ENCODE measurements around the gene BCAT1.

BCAT1 gene

GRCh38 chr12:24979976-24980730, 31.3 kb upstream of the BCAT1 start:
- H3K27ac ChIP-seq (ENCODE audit: low read length): no peak overlapping the region
- no peak for DNase-seq (ENCODE audit: low read depth, low spot score)
- no peaks in the 10 kb centered on the region; the same call in 1 of the 2 replicates for H3K9me3 ChIP-seq (ENCODE audit: control insufficient read depth, insufficient read depth, low read length)

GRCh38 chr12:24979329-24979728, 30.4 kb upstream of the BCAT1 start:
- no peak for DNase-seq (ENCODE audit: low read depth, low spot score)
- no peak overlapping the region for H3K27ac ChIP-seq (ENCODE audit: low read length)
- H3K9me3 ChIP-seq (ENCODE audit: control insufficient read depth, insufficient read depth, low read length): no peaks in the 10 kb centered on the region
- no peak overlapping the region for H3K4me3 ChIP-seq (ENCODE audit: low read length)
- WGBS (ENCODE audit: insufficient coverage, insufficient read length): no CpG with 5 or more reads among the region's 5 CpGs
- no peaks in the 10 kb centered on the region for H3K4me1 ChIP-seq (ENCODE audit: control insufficient read depth, insufficient read depth, low read length)
- H3K27me3 ChIP-seq (ENCODE audit: control insufficient read depth, insufficient read depth, low read length): no peaks in the 10 kb centered on the region
- H3K36me3 ChIP-seq (ENCODE audit: control insufficient read depth, insufficient read depth, low read length): no peaks in the 10 kb centered on the region

More at GRCh38 chr12:24979976-24980730, 31.3 kb upstream of the BCAT1 start:
- Histone ChIP-seq H3K36me3 (ENCODE audit: control insufficient read depth, insufficient read depth, low read length) (no peaks in the 10 kb centered on the region), H3K27me3 (ENCODE audit: control insufficient read depth, insufficient read depth, low read length) (no peaks in the 10 kb centered on the region), H3K4me3 (ENCODE audit: low read length) (no peak overlapping the region), H3K4me1 (ENCODE audit: control insufficient read depth, insufficient read depth, low read length) (no peaks in the 10 kb centered on the region)
- no CpG with 5 or more reads among the region's 8 CpGs for WGBS (ENCODE audit: insufficient coverage, insufficient read length)

- Histone ChIP-seq H3K27ac (ENCODE audit: low read length) (no peak overlapping the region), H3K36me3 (ENCODE audit: control insufficient read depth, insufficient read depth, low read length) (no peaks in the 10 kb centered on the region), H3K9me3 (ENCODE audit: control insufficient read depth, insufficient read depth, low read length) (no peaks in the 10 kb centered on the region), H3K4me1 (ENCODE audit: control insufficient read depth, insufficient read depth, low read length) (no peaks in the 10 kb centered on the region), H3K4me3 (ENCODE audit: low read length) (no peak overlapping the region), H3K27me3 (ENCODE audit: control insufficient read depth, insufficient read depth, low read length) (no peaks in the 10 kb centered on the region)
- no peak for DNase-seq (ENCODE audit: low read depth, low spot score)
- WGBS (ENCODE audit: insufficient coverage, insufficient read length): no CpG with 5 or more reads among the region's 1 CpG
Measured at GRCh38 chr12:24977711-24978110, 28.8 kb upstream of the BCAT1 start.

- WGBS (ENCODE audit: insufficient coverage, insufficient read length): no CpG with 5 or more reads among the region's 4 CpGs
- H3K4me1 ChIP-seq (ENCODE audit: control insufficient read depth, insufficient read depth, low read length): no peaks in the 10 kb centered on the region
- H3K4me3 ChIP-seq (ENCODE audit: low read length): no peak overlapping the region
- DNase-seq (ENCODE audit: low read depth, low spot score): no peak
- H3K27me3 ChIP-seq (ENCODE audit: control insufficient read depth, insufficient read depth, low read length): no peaks in the 10 kb centered on the region
- H3K27ac ChIP-seq (ENCODE audit: low read length): no peak overlapping the region
- no peaks in the 10 kb centered on the region for H3K36me3 ChIP-seq (ENCODE audit: control insufficient read depth, insufficient read depth, low read length)
- no peaks in the 10 kb centered on the region for H3K9me3 ChIP-seq (ENCODE audit: control insufficient read depth, insufficient read depth, low read length)
Measured at GRCh38 chr12:24977060-24977459, 28.2 kb upstream of the BCAT1 start.

- no peaks in the 10 kb centered on the region for H3K9me3 ChIP-seq (ENCODE audit: control insufficient read depth, insufficient read depth, low read length)
- no peak overlapping the region for H3K4me3 ChIP-seq (ENCODE audit: low read length)
- H3K36me3 ChIP-seq (ENCODE audit: control insufficient read depth, insufficient read depth, low read length): no peaks in the 10 kb centered on the region
- H3K27me3 ChIP-seq (ENCODE audit: control insufficient read depth, insufficient read depth, low read length): no peaks in the 10 kb centered on the region
- no peak for DNase-seq (ENCODE audit: low read depth, low spot score)
- H3K27ac ChIP-seq (ENCODE audit: low read length): no peak overlapping the region
- no peaks in the 10 kb centered on the region for H3K4me1 ChIP-seq (ENCODE audit: control insufficient read depth, insufficient read depth, low read length)
Measured at GRCh38 chr12:24975425-24975824, 26.5 kb upstream of the BCAT1 start.

- no peak overlapping the region for H3K4me3 ChIP-seq (ENCODE audit: low read length)
- H3K27ac ChIP-seq (ENCODE audit: low read length): no peak overlapping the region
- H3K4me1 ChIP-seq (ENCODE audit: control insufficient read depth, insufficient read depth, low read length): no peaks in the 10 kb centered on the region
- no peak for DNase-seq (ENCODE audit: low read depth, low spot score)
- no peaks in the 10 kb centered on the region for H3K36me3 ChIP-seq (ENCODE audit: control insufficient read depth, insufficient read depth, low read length)
- WGBS (ENCODE audit: insufficient coverage, insufficient read length): no CpG with 5 or more reads among the region's 3 CpGs
- no peaks in the 10 kb centered on the region for H3K27me3 ChIP-seq (ENCODE audit: control insufficient read depth, insufficient read depth, low read length)
- H3K9me3 ChIP-seq (ENCODE audit: control insufficient read depth, insufficient read depth, low read length): no peaks in the 10 kb centered on the region
Measured at GRCh38 chr12:24974216-24974615, 25.3 kb upstream of the BCAT1 start.

- Histone ChIP-seq H3K36me3 (ENCODE audit: control insufficient read depth, insufficient read depth, low read length) (no peaks in the 10 kb centered on the region), H3K4me1 (ENCODE audit: control insufficient read depth, insufficient read depth, low read length) (no peaks in the 10 kb centered on the region), H3K9me3 (ENCODE audit: control insufficient read depth, insufficient read depth, low read length) (no peaks in the 10 kb centered on the region), H3K27ac (ENCODE audit: low read length) (no peak overlapping the region), H3K4me3 (ENCODE audit: low read length) (no peak overlapping the region), H3K27me3 (ENCODE audit: control insufficient read depth, insufficient read depth, low read length) (no peaks in the 10 kb centered on the region)
- no peak for DNase-seq (ENCODE audit: low read depth, low spot score)
- WGBS (ENCODE audit: insufficient coverage, insufficient read length): no CpG with 5 or more reads among the region's 1 CpG
Measured at GRCh38 chr12:24972078-24972477, 23.2 kb upstream of the BCAT1 start.

GRCh38 chr12:24970177-24970576, 21.3 kb upstream of the BCAT1 start:
- Histone ChIP-seq H3K27me3 (ENCODE audit: control insufficient read depth, insufficient read depth, low read length) (no peaks in the 10 kb centered on the region), H3K4me3 (ENCODE audit: low read length) (no peak overlapping the region), H3K36me3 (ENCODE audit: control insufficient read depth, insufficient read depth, low read length) (no peaks in the 10 kb centered on the region), H3K4me1 (ENCODE audit: control insufficient read depth, insufficient read depth, low read length) (no peaks in the 10 kb centered on the region), H3K9me3 (ENCODE audit: control insufficient read depth, insufficient read depth, low read length) (no peaks in the 10 kb centered on the region), H3K27ac (ENCODE audit: low read length) (no peak overlapping the region)
- DNase-seq (ENCODE audit: low read depth, low spot score): no peak
- no CpG with 5 or more reads among the region's 6 CpGs for WGBS (ENCODE audit: insufficient coverage, insufficient read length)

GRCh38 chr12:24966951-24967564, 18.2 kb upstream of the BCAT1 start:
- no CpG with 5 or more reads among the region's 15 CpGs for WGBS (ENCODE audit: insufficient coverage, insufficient read length)
- H3K36me3 ChIP-seq (ENCODE audit: control insufficient read depth, insufficient read depth, low read length): no peaks in the 10 kb centered on the region
- no peak for DNase-seq (ENCODE audit: low read depth, low spot score)

GRCh38 chr12:24964342-24964741, 15.4 kb upstream of the BCAT1 start:
- DNase-seq (ENCODE audit: low read depth, low spot score): no peak
- Histone ChIP-seq H3K27me3 (ENCODE audit: control insufficient read depth, insufficient read depth, low read length) (no peaks in the 10 kb centered on the region), H3K27ac (ENCODE audit: low read length) (no peak overlapping the region), H3K4me3 (ENCODE audit: low read length) (no peak overlapping the region), H3K36me3 (ENCODE audit: control insufficient read depth, insufficient read depth, low read length) (no peaks in the 10 kb centered on the region), H3K9me3 (ENCODE audit: control insufficient read depth, insufficient read depth, low read length) (no peaks in the 10 kb centered on the region), H3K4me1 (ENCODE audit: control insufficient read depth, insufficient read depth, low read length) (no peaks in the 10 kb centered on the region)
- WGBS (ENCODE audit: insufficient coverage, insufficient read length): no CpG with 5 or more reads among the region's 1 CpG

More at GRCh38 chr12:24966951-24967564, 18.2 kb upstream of the BCAT1 start:
- Histone ChIP-seq H3K27ac (ENCODE audit: low read length) (no peak overlapping the region), H3K4me3 (ENCODE audit: low read length) (no peak overlapping the region), H3K9me3 (ENCODE audit: control insufficient read depth, insufficient read depth, low read length) (no peaks in the 10 kb centered on the region), H3K27me3 (ENCODE audit: control insufficient read depth, insufficient read depth, low read length) (no peaks in the 10 kb centered on the region), H3K4me1 (ENCODE audit: control insufficient read depth, insufficient read depth, low read length) (no peaks in the 10 kb centered on the region)

Data from iPS DF 6.9 (cell line).